H9 (cell line): ENCODE data around the gene KCNJ1. TPM values are rescaled to one million over a fixed set of nuclear protein-coding genes. Genes with fewer than 3 reads are reported as not detected.
A peak's percentile ranks its signal among the peaks of the same experiment; 100 is the strongest.

Experiments used
- DNase-seq: peaks from one replicate; pipeline ENCODE4 v3.0.0-alpha.2; 2017
- H2AFZ ChIP-seq: one replicate; pipeline ENCODE4 v1.6.1; 2013; ENCODE audit warnings: mild to moderate bottlenecking, low read length, control low read depth, moderate library complexity
- H2AK5ac ChIP-seq: 2 replicates; pipeline ENCODE4 v1.6.1; 2013; ENCODE audit warnings: low read length, control low read depth, mixed read lengths; ENCODE audit not compliant: insufficient read length
- H2BK120ac ChIP-seq: one replicate; pipeline ENCODE4 v1.6.1; 2013; ENCODE audit warnings: low read depth, mild to moderate bottlenecking, low read length, control low read depth, inconsistent platforms; ENCODE audit not compliant: poor library complexity, severe bottlenecking
- H2BK12ac ChIP-seq: 2 replicates; pipeline ENCODE4 v1.6.1; 2013; ENCODE audit warnings: low read length, control low read depth, mixed read lengths, low read depth; ENCODE audit not compliant: insufficient read length
- H2BK15ac ChIP-seq: 2 replicates; pipeline ENCODE4 v1.6.1; 2013; ENCODE audit warnings: low read depth, low read length, control low read depth
- H2BK20ac ChIP-seq: one replicate; pipeline ENCODE4 v1.6.1; 2013; ENCODE audit warnings: low read depth, mild to moderate bottlenecking, low read length, control low read depth, inconsistent platforms; ENCODE audit not compliant: poor library complexity, severe bottlenecking
- H2BK5ac ChIP-seq: 2 replicates; pipeline ENCODE4 v1.6.1; 2013; ENCODE audit warnings: low read length, control low read depth, mixed read lengths; ENCODE audit not compliant: insufficient read length
- H3K14ac ChIP-seq: 2 replicates; pipeline ENCODE4 v1.6.1; 2013; ENCODE audit warnings: low read length, control low read depth; ENCODE audit not compliant: insufficient read depth
- H3K18ac ChIP-seq: 2 replicates; pipeline ENCODE4 v1.6.1; 2013; ENCODE audit warnings: low read depth, mild to moderate bottlenecking, mixed read lengths, low read length, control low read depth; ENCODE audit not compliant: insufficient read length
- H3K23ac ChIP-seq: 2 replicates; pipeline ENCODE4 v1.6.1; 2013; ENCODE audit warnings: low read length, control low read depth, mixed read lengths, low read depth; ENCODE audit not compliant: insufficient read length
- H3K23me2 ChIP-seq: 2 replicates; pipeline ENCODE4 v1.6.1; 2013; ENCODE audit warnings: low read depth, mild to moderate bottlenecking, mixed read lengths, low read length, control low read depth; ENCODE audit not compliant: insufficient read length, poor library complexity, severe bottlenecking
- H3K27ac ChIP-seq: 2 replicates; pipeline ENCODE4 v1.5.1; 2013; ENCODE audit warnings: low read length, control low read depth, mixed read lengths, low read depth; ENCODE audit not compliant: insufficient read length
- H3K27me3 ChIP-seq: 2 replicates; pipeline ENCODE4 v1.6.1; 2013; ENCODE audit warnings: low read length, control low read depth, inconsistent platforms; ENCODE audit not compliant: insufficient read depth
- H3K4ac ChIP-seq: 2 replicates; pipeline ENCODE4 v1.6.1; 2013; ENCODE audit warnings: low read depth, mild to moderate bottlenecking, control low read depth, inconsistent platforms, low read length, moderate library complexity
- H3K4me1 ChIP-seq: 2 replicates; pipeline ENCODE4 v1.6.1; 2013; ENCODE audit warnings: low read length, control low read depth, inconsistent platforms; ENCODE audit not compliant: insufficient read depth
- H3K4me2 ChIP-seq: 2 replicates; pipeline ENCODE4 v1.6.1; 2013; ENCODE audit warnings: low read length, control low read depth, mixed read lengths; ENCODE audit not compliant: insufficient read length, insufficient read depth
- H3K56ac ChIP-seq: 2 replicates; pipeline ENCODE4 v1.6.1; 2013; ENCODE audit warnings: low read depth, mild to moderate bottlenecking, mixed read lengths, low read length, control low read depth; ENCODE audit not compliant: insufficient read length
- H3K79me1 ChIP-seq: 2 replicates; pipeline ENCODE4 v1.6.1; 2013; ENCODE audit warnings: low read depth, mild to moderate bottlenecking, moderate library complexity, low read length, control low read depth, inconsistent platforms; ENCODE audit not compliant: insufficient read depth, poor library complexity, severe bottlenecking
- H3K79me2 ChIP-seq: 2 replicates; pipeline ENCODE4 v1.6.1; 2013; ENCODE audit warnings: low read length, control low read depth, inconsistent platforms; ENCODE audit not compliant: insufficient read depth
- H3K9ac ChIP-seq: 2 replicates; pipeline ENCODE4 v1.6.1; 2013; ENCODE audit warnings: low read length, control low read depth, mixed read lengths; ENCODE audit not compliant: insufficient read length; ENCODE audit errors: extremely low read depth
- H3K9me3 ChIP-seq: one replicate; pipeline ENCODE4 v1.6.1; 2013; ENCODE audit warnings: low read depth, low read length, inconsistent platforms; ENCODE audit not compliant: control insufficient read depth
- H3T11ph ChIP-seq: one replicate; pipeline ENCODE4 v1.6.1; 2013; ENCODE audit warnings: mild to moderate bottlenecking, low read length, control low read depth, inconsistent platforms
- H4K20me1 ChIP-seq: one replicate; pipeline ENCODE4 v1.6.1; 2013; ENCODE audit not compliant: control insufficient read depth, insufficient read length, insufficient read depth
- H4K5ac ChIP-seq: 2 replicates; pipeline ENCODE4 v1.6.1; 2013; ENCODE audit warnings: low read depth, mild to moderate bottlenecking, mixed read lengths, low read length, control low read depth; ENCODE audit not compliant: insufficient read length
- H4K8ac ChIP-seq: replicated peaks from 2 replicates; pipeline ENCODE4 v1.6.1; 2013; ENCODE audit warnings: low read length, control low read depth, mixed read lengths, low read depth; ENCODE audit not compliant: insufficient read length
- H4K91ac ChIP-seq: 2 replicates; pipeline ENCODE4 v1.6.1; 2013; ENCODE audit warnings: low read depth, mild to moderate bottlenecking, moderate library complexity, mixed read lengths, low read length, control low read depth; ENCODE audit not compliant: insufficient read length
- H3K27ac Mint-ChIP-seq, 3 experiments: 2 replicates in 2 of 3; 3 replicates in 1 of 3; pipeline ENCODE4 v1.8.0; 2020 to 2021; ENCODE audit warnings: mixed read lengths in 3 of 3, mild to moderate bottlenecking in 1 of 3, moderate library complexity in 1 of 3
- H3K27me3 Mint-ChIP-seq: 2 replicates; pipeline ENCODE4 v1.8.0; 2021; ENCODE audit warnings: low read depth, mild to moderate bottlenecking, moderate library complexity, mixed read lengths
- H3K36me3 Mint-ChIP-seq, 3 experiments: 2 replicates in 2 of 3; 3 replicates in 1 of 3; pipeline ENCODE4 v1.8.0; 2020 to 2021; ENCODE audit warnings: low read depth in 3 of 3, mixed read lengths in 3 of 3; ENCODE audit not compliant: insufficient read depth in 1 of 3
- H3K4me1 Mint-ChIP-seq, 2 experiments: 2 replicates each; pipeline ENCODE4 v1.8.0; 2020; ENCODE audit warnings: mixed read lengths in 2 of 2
- H3K4me3 Mint-ChIP-seq, 2 experiments: 2 replicates in 1 of 2; 3 replicates in 1 of 2; pipeline ENCODE4 v1.8.0; 2020 to 2021; ENCODE audit warnings: mild to moderate bottlenecking in 2 of 2, mixed read lengths in 2 of 2, moderate library complexity in 1 of 2
- H3K9me3 Mint-ChIP-seq, 2 experiments: 2 replicates in 1 of 2; 3 replicates in 1 of 2; pipeline ENCODE4 v1.8.0; 2020; ENCODE audit warnings: mild to moderate bottlenecking in 2 of 2, mixed read lengths in 2 of 2, moderate library complexity in 1 of 2
- CTCF ChIP-seq: fragments of 200-600 bp; sonication (generic); conservative IDR thresholded peaks from 3 replicates; pipeline ENCODE4 v1.8.0; 2021; ENCODE audit warnings: antibody characterized with exemption, mild to moderate bottlenecking
- WGBS: extraction: QIAGEN DNeasy Blood & Tissue Kit; methylation state at CpG from one replicate; pipeline ENCODE4 v1.1.7; 2013; ENCODE audit warnings: missing lambda C conversion rate, low lambda C conversion rate, mixed read lengths; ENCODE audit not compliant: insufficient read length; ENCODE audit errors: extremely low coverage; 5-methylcytosine and 5-hydroxymethylcytosine counted together
- total RNA-seq: library from RNA; stranded (reverse); gene quantifications from 2 replicates; pipeline ENCODE4 v1.2.1, GENCODE V29; 2021

The KCNJ1 gene
- total RNA-seq, 1 experiment from 2014 or later: not detected

GRCh38 chr11:128871168-128871610 lies 4.1 kb upstream of the KCNJ1 start:
- Histone ChIP-seq H3K27ac (no peak overlapping the region), H3K27me3 (no peaks in the 10 kb centered on the region; the same call in 1 of the 2 replicates), H3K14ac (no peak overlapping the region), H2BK20ac (no peak overlapping the region), H4K5ac (no peak overlapping the region), H3K56ac (no peak overlapping the region), H4K20me1 (no peaks in the 10 kb centered on the region), H2BK15ac (no peak overlapping the region), H2BK5ac (no peak overlapping the region), H2BK120ac (no peak overlapping the region), H2AK5ac (no peak overlapping the region), H3K23ac (no peak overlapping the region), H3K4ac (no peak overlapping the region), H3K18ac (no peak overlapping the region), H3T11ph (no peak overlapping the region), H3K79me2 (no peaks in the 10 kb centered on the region), H3K4me2 (peak overlapping the region; percentile 70), H4K8ac (no peak overlapping the region), H2AFZ (no peak overlapping the region), H3K23me2 (peaks cover 3% of the 10 kb centered on the region), H4K91ac (no peak overlapping the region), H3K4me1 (peaks cover 17% of the 10 kb centered on the region), H3K9me3 (no peaks in the 10 kb centered on the region), H2BK12ac (no peak overlapping the region), H3K79me1 (no peaks in the 10 kb centered on the region), H3K9ac (no peak overlapping the region)
- H3K36me3 Mint-ChIP-seq: no peaks in the 10 kb centered on the region
- H3K4me1 Mint-ChIP-seq: peaks cover 44 to 45% of the 10 kb centered on the region in 2 experiments
- no CpG with 5 or more reads among the region's 6 CpGs for WGBS
- no peaks in the 10 kb centered on the region; a peak in 1 of 5 replicates for H3K9me3 Mint-ChIP-seq
- peak overlapping the region; percentile 59 to 76 (median 72); a peak in 6 of 7 replicates for H3K27ac Mint-ChIP-seq
- TF ChIP-seq CTCF: no peak
- DNase-seq: peak; percentile 62
- H3K4me3 Mint-ChIP-seq: peak overlapping the region; percentile 41 to 61; a peak in 4 of 5 replicates
- H3K27me3 Mint-ChIP-seq: peaks cover 35% of the 10 kb centered on the region
